RPMI7951 (cell line): ENCODE data around the gene ADAM8. TPM values are rescaled to one million over a fixed set of nuclear protein-coding genes. Genes with fewer than 3 reads are reported as not detected.

ENCODE experiments used
- DNase-seq: peaks from one replicate; pipeline ENCODE4 v3.0.0-alpha.2; 2012; ENCODE audit warnings: low read depth
- total RNA-seq: library from RNA; depleted of rRNA; stranded (reverse); fragments of >200 nt; shearing (Covaris generic); gene quantifications from 2 replicates; pipeline ENCODE4 v1.2.3, GENCODE V29; 2014

ADAM8 gene
- total RNA-seq, 1 experiment from 2014 or later = 3.8 TPM

GRCh38 chr10:133281628-133282372 lies 5.1 kb upstream of the ADAM8 start:
- DNase-seq = no peak

GRCh38 chr10:133281084-133281483 lies 4.4 kb upstream of the ADAM8 start:
- DNase-seq = no peak

GRCh38 chr10:133280391-133281059 lies 3.9 kb upstream of the ADAM8 start:
- DNase-seq = no peak

GRCh38 chr10:133279326-133280226 lies 2.9 kb upstream of the ADAM8 start:
- no peak for DNase-seq

GRCh38 chr10:133278577-133279265 lies 2.1 kb upstream of the ADAM8 start:
- DNase-seq = peak; percentile 89

GRCh38 chr10:133277993-133278576 lies 1.4 kb upstream of the ADAM8 start:
- DNase-seq = peak; percentile 14

DNA sequence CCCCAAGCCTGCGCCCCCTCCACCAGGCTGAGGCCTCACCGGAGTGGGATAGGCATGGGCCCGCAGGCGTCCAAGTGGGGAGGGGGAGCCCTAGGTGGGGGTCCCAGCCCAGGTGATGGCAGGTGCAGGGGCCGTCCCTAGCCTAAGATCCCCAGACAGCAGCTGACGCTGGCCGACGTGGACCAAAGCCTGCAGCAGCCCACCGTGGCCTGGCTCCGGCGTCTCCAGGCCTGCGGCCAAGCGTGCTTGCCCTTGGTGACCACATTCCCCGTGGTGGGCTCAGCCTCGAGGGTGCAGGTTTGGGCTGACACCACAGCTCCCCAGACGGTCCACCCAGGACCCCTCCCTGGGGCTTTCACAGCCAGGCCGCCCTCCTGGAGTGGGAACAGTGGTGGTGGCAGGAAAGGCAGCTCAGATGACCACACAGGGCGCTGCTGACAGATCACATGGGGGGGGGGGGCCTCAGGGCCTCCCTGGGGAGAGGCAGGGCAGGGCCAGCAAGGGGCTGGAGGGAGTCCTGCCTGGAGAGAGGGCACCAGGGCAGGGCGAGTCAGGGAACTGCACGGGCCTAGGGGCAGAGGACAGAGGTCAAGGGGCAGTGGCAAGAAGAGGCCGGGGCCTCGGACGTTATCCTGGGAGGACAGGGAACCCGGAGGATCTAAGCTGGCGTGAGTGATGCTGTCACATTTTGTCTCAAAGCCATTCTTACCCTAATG lies 767 bp upstream of the ADAM8 start:
- DNase-seq = no peak

DNA sequence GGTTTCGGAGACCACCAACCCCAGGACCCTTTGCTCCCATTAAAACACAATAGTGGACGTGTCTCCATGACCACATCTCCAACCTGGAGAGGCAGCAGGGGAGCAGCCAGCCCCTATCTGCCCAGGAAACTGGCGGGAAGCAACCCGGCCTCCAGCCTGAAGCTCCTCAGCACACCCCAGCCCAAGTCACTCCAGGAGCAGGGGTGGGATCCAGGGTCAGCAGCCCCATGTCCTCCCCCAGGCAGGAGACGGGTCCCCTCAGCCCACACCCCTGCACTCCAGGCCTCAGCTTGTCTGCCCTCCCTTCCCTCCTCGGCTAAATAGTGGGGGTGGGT lies 601 bp downstream of the ADAM8 start:
- no peak for DNase-seq

GRCh38 chr10:133275684-133276092 lies 980 bp downstream of the ADAM8 start:
- peak; percentile 19 for DNase-seq

DNA sequence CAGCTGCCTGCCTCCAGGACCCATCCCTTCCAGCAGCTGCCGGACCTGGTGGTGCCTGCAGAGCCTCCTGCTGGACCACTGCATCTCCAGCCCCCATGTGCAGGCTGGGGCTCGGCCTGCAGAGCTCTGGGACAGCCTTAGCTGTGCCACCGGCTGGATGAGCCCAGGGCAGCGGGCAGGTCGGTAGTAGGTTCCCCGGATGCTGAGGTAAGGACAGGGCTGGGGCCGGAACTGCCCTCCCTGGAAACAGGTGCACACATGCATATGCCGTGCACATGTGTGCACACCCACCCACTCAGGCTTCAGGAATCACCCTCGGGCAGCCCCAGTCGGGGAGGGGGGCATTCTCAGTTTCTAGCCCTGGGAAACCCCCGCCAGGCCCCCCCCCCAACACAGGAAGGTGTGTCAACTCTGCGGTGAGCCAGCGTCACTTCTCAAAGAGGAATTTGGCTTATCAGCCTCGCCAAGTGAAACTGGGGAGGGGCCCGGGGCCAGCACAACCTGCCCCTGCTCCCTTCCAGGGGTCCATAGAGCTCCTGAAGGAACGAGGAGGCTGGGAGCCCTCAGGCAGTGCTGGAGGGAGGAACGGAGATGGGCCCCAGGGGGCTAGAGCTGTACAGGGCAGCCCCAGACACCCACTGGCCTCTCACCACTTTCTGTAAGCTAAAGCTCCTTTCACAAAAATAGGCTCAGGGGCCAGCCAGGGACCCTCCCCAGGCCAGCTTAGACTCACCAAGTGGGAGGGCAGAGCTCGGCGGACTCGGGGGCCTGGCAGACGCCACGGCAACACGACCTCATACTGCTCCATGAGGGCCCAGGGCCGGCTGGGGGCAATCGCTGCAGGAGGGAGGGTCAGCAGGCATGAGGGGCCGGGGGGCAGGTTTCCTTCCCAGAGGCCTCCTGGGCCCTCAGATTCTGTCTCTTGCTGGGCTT lies 1.7 kb downstream of the ADAM8 start:
- peak; percentile 39 for DNase-seq

- DNase-seq = no peak
These were observed 3.0 kb downstream of the ADAM8 start for GRCh38 chr10:133273534-133274143.

DNA sequence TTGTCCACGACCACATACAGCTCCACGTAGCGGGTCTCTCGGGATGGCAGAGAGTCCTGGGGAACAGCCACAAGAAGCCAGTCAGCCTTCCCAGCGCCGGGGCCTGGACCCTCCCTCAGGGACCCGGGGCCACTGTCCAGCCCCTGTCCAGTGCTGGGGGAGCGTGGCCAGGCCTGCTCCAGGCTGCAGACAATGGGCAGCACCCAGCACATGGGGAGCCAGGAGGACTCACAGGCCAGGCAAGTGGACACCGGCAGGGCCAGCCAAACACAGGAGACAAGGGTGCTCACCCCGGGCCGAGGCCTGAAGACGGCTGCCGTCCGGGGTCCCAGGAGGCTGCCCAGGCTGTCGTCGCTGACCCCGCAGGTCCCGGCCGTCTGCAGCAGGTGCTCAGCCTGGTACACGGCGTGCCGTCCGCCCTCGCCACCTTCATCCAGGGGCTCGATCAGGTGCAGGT lies 3.7 kb downstream of the ADAM8 start:
- no peak for DNase-seq

DNA sequence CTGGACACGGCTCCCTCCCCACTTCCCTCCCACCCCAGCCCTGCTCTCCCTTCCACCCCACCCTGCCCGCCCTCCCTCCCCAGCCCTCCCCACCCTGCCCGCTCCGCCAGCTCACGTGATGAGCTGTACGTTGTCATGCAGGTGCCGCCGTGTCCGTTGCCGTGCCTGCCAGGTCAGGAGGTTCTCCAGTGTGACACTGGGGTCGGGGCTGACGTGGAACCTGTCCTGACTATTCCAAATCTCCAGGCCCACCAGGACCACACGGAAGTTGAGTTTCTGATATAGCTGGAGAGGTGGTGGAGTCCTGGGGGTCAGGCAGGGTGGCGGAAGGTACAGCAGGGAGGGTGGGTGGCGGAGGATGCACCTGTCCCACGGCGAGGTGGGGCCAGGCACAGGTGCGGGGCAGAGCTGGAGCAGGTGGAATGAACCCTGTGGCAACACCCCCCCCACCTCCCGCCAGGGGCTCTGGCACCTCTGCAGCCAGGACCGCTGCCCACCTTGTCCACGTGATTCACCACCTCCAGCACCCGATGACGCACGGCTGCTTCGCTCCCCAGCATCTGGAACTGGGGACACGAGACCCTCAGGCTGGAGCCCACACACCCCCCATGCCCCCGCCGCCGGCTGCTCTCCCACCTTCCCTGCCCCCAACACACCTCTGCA lies 4.2 kb downstream of the ADAM8 start:
- DNase-seq = no peak

GRCh38 chr10:133271521-133272300 lies 5.0 kb downstream of the ADAM8 start:
- DNase-seq = no peak

DNA sequence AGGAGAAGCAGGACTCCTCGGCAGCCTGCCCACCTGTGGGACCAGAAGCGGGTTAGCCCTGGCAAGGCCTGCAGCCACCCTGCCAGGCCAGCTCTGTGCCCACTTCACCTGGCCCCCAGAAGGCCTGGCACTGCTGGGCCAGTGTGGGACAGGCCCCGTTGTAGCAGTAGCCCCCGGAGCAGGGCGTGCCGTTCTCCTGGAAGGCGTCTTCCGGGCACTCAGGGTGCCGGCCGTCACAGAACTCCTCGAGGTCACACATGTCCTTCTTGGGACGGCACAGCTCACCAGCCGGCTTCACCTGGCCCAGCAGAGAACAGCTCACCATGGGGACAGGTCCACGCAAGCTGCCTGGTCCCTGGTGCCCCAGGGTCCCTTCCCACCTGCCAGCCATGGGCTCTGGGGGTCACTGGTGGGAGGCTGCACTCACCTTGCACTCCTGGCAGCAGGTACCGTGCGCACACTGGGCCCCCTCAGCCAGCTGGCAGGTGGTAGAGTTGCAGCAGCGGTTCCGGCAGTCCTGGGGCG lies 5.8 kb downstream of the ADAM8 start:
- no peak for DNase-seq

GRCh38 chr10:133270204-133270603 lies 6.5 kb downstream of the ADAM8 start:
- no peak for DNase-seq

GRCh38 chr10:133269367-133269766 lies 7.3 kb downstream of the ADAM8 start:
- no peak for DNase-seq

- DNase-seq = no peak
These were observed 8.1 kb downstream of the ADAM8 start for GRCh38 chr10:133268532-133268931.
